NCI-H526 (cell line): ENCODE measurements around the gene MFRP.

ENCODE experiments used
- DNase-seq, 2 experiments: peaks; one replicate each; lab custom pipeline; 2025; lab: John Stamatoyannopoulos, UW

The MFRP gene

GRCh38 chr11:119338318-119338890 is 8.1 kb downstream of the MFRP start:
- peak; percentile 85 to 96 for DNase-seq

- no peak for DNase-seq
Measured at GRCh38 chr11:119337581-119338317, 8.8 kb downstream of the MFRP start.

GRCh38 chr11:119336744-119337469 is 9.6 kb downstream of the MFRP start:
- no peak for DNase-seq

- DNase-seq, result no peak
Measured at GRCh38 chr11:119335655-119336543, 10.6 kb downstream of the MFRP start.

- no peak for DNase-seq
Measured at GRCh38 chr11:119335091-119335654, 11.3 kb downstream of the MFRP start.

GRCh38 chr11:119334174-119334930 is 12.2 kb downstream of the MFRP start, which contains the start of gene RNF26:
TSS of gene RNF26 (plus strand) at chr11:119334527. CDS start at chr11:119335123, 596 bp downstream.
- DNase-seq, result peak; percentile 100

GRCh38 chr11:119332111-119332765 is 14.3 kb downstream of the MFRP start:
- DNase-seq, result no peak

- DNase-seq, result no peak
Measured at GRCh38 chr11:119330237-119330636, 16.3 kb downstream of the MFRP start.

GRCh38 chr11:119329320-119329719 is 17.2 kb downstream of the MFRP start:
- DNase-seq, result no peak

- no peak for DNase-seq
Measured at GRCh38 chr11:119324189-119324588, 22.3 kb downstream of the MFRP start.

GRCh38 chr11:119323532-119324033 is 22.9 kb downstream of the MFRP start:
- DNase-seq, result peak; percentile 74 to 96

- DNase-seq, result no peak
Measured at GRCh38 chr11:119322921-119323531, 23.5 kb downstream of the MFRP start.

GRCh38 chr11:119322360-119322739 is 24.2 kb downstream of the MFRP start:
- no peak for DNase-seq

- peak; percentile 65 to 93 for DNase-seq
Measured at GRCh38 chr11:119320776-119321524, 25.6 kb downstream of the MFRP start.

GRCh38 chr11:119320240-119320775 is 26.2 kb downstream of the MFRP start:
- DNase-seq, result peak; percentile 49 to 77

GRCh38 chr11:119319700-119320239 is 26.7 kb downstream of the MFRP start:
- DNase-seq, result no peak

GRCh38 chr11:119319136-119319699 is 27.3 kb downstream of the MFRP start:
- DNase-seq, result no peak
